Heart left ventricle (tissue), 16 donors: ENCODE measurements around the gene OR8B3. TPM values are rescaled to one million over a fixed set of nuclear protein-coding genes. Genes with fewer than 3 reads are reported as not detected.
"Not testable (repeated sequence)": the region's sequence is repeated elsewhere in the genome, so short reads cannot be mapped to it uniquely, and the experiment has no call there.

Experiments used
- ATAC-seq, 4 donors: fragments of 200-7000 bp; cut with Tn5 transposase; one replicate each; pipeline ENCODE4 v1.9.1; 2020 to 2022; ENCODE audit warnings: moderate library complexity in 4 of 4, mild to moderate bottlenecking in 3 of 4, moderate number of reproducible peaks in 1 of 4
- DNase-seq, 5 donors: peaks; one replicate each; pipeline ENCODE4 v3.0.0-alpha.2; 2020
- H3K27ac ChIP-seq, 12 donors: fragments of 200-600 bp; sonication (generic) in 4 of 12; one replicate each; pipeline versions ENCODE4 v1.5.0 to v1.8.0; 2016 to 2022; ENCODE audit warnings: mild to moderate bottlenecking in 2 of 12
- H3K27me3 ChIP-seq, 9 donors: fragments of 200-600 bp; sonication (generic) in 2 of 9; one replicate each; pipeline versions ENCODE4 v1.5.1 to v1.8.0; 2016 to 2022; ENCODE audit warnings: mild to moderate bottlenecking in 3 of 9
- H3K36me3 ChIP-seq, 9 donors: fragments of 200-600 bp; sonication (generic) in 2 of 9; one replicate each; pipeline versions ENCODE4 v1.5.0 to v1.8.0; 2018 to 2022; ENCODE audit warnings: mild to moderate bottlenecking in 2 of 9
- H3K4me1 ChIP-seq, 12 donors: fragments of 200-600 bp; sonication (generic) in 4 of 12; one replicate each; pipeline versions ENCODE4 v1.5.0 to v1.8.0; 2016 to 2022; ENCODE audit warnings: mild to moderate bottlenecking in 3 of 12
- H3K4me3 ChIP-seq, 12 donors: fragments of 200-600 bp; sonication (generic) in 4 of 12; one replicate each; pipeline versions ENCODE4 v1.5.0 to v1.8.0; 2017 to 2022; ENCODE audit warnings: mild to moderate bottlenecking in 9 of 12, moderate library complexity in 4 of 12
- H3K9me3 ChIP-seq, 12 donors: fragments of 200-600 bp; sonication (generic) in 4 of 12; one replicate each; pipeline versions ENCODE4 v1.5.0 to v1.8.0; 2016 to 2022; ENCODE audit warnings: mild to moderate bottlenecking in 1 of 12
- POLR2A ChIP-seq, 2 donors: fragments of 450-650 bp; IDR thresholded peaks; one replicate each; pipeline ENCODE4 v1.6.1; 2017; ENCODE audit warnings: antibody characterized with exemption in 2 of 2, mild to moderate bottlenecking in 2 of 2, moderate library complexity in 2 of 2
- WGBS, 4 donors: extraction: QIAGEN DNeasy Blood & Tissue Kit in 2 of 4; methylation state at CpG; one replicate each; pipeline versions ENCODE4 v1.1.5 to v1.1.7; 2013 to 2018; 5-methylcytosine and 5-hydroxymethylcytosine counted together
- intact Hi-C, 10 donors: fragments of 100-400 bp; cut with DNase I; formaldehyde crosslinking; loops; one replicate each; pipeline versions ENCODE4 v1.11.1 to v1.14.2; 2022
- polyA plus RNA-seq, 2 donors: library from polyadenylated mRNA; stranded (reverse); fragments of 200-250 nt; gene quantifications; one replicate each; pipeline ENCODE4 v1.2.3, GENCODE V29; 2013
- total RNA-seq, 9 donors: library from RNA; depleted of rRNA in 2 of 9; stranded (reverse); fragments of >200 nt in 2 of 9; fragmentation: NEBNext Ultra II Directional in 3 of 9; extraction: Animal tissue kit (Norgen Biotek cat#: 25700) in 3 of 9; gene quantifications; one replicate each; pipeline versions ENCODE4 v1.1.0 to v1.2.4, GENCODE V29; 2016 to 2023
- TF ChIP-seq, protein P1 (sequence below), 12 donors: fragments of 200-600 bp; sonication (generic) in 4 of 12; IDR thresholded peaks; one replicate each; pipeline versions ENCODE4 v1.5.0 to v1.8.0; 2018 to 2022; ENCODE audit warnings: antibody characterized with exemption in 12 of 12, mild to moderate bottlenecking in 5 of 12
- donor health status: ischemic (EF 13 %, LVEDD 7.1; RV severe dilation, severe dysfunction).
- donor health status: healthy with polysubstance abuse.
- donor health status: DM: no; HTN: yes; CAD: no.
- donor health status: DM: no; HTN: no; CAD: no.
- donor health status: ischemic (EF 25% LVEDD 6.9; RV normal size, moderate dysfunction).
- donor health status: ischemic (EF 25% LVEDD 5.7; RV mildly dilated, moderate dysfunction).
- donor health status: healthy.
- donor health status: DM: yes; HTN: yes; CAD: no.
- donor health status: ischemic (EF 35%, LVEDD 5.7; RV mildly dilated, moderate dysfunction).
- donor health status: nonischemic (EF 11% LVEDD 7.7; RV severe dilation, severe dysfunction).
- donor health status: DM: yes; HTN: yes; CAD: no.
- donor health status: PGD.
- donor health status: ischemic (EF 29% LVEDD 5.4; RV normal size, mild dysfunction).
- donor health status: nonischemic (EF 23%, LVEDD 6.1; RV moderate dilation, normal function).

OR8B3 gene
- total and polyA plus RNA-seq, 11 donors: not detected

DNA sequence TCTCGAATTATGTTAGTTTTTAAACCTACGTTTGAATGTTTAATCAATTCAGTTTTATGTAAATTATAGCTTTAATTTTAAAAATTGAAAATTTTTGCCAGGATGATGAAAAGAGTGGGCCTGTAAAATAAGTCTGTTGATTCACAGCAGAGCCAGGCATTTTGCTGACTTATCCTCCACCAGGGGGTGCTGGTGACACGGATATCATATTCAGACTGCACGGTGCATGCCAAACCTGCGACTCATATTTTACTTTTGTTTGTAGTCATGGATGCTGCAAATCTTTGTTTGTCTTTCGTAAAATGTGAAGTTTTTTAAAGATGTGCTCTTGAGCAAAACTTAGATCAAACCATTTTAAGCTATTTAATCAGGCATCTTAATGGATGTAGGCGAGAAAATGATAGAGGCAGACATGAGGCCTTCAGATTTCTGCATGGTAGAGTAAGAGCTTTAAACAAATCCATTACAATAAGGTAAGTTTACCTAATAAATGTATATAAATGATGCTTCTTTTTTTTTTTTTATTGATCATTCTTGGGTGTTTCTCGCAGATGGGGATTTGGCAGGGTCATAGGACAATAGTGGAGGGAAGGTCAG is 3.6 kb upstream of the OR8B3 start:
- WGBS, 4 donors: 36 to 50% (median 44%) methylated on average over 8 of the region's 8 CpGs
- peak in 4 of 5 donors; percentile 31 to 54 (median 40) for DNase-seq
- Histone ChIP-seq H3K36me3 (no peaks in the 10 kb centered on the region), H3K27me3 (no peaks in the 10 kb centered on the region), H3K9me3 (no peaks in the 10 kb centered on the region), H3K4me3 (no peak overlapping the region), H3K27ac (no peak overlapping the region), H3K4me1 (no peaks in the 10 kb centered on the region)
- peak in 1 of 4 donors; percentile 43 for ATAC-seq
- intact Hi-C loops: no loop called here
- TF ChIP-seq, protein P1, sequence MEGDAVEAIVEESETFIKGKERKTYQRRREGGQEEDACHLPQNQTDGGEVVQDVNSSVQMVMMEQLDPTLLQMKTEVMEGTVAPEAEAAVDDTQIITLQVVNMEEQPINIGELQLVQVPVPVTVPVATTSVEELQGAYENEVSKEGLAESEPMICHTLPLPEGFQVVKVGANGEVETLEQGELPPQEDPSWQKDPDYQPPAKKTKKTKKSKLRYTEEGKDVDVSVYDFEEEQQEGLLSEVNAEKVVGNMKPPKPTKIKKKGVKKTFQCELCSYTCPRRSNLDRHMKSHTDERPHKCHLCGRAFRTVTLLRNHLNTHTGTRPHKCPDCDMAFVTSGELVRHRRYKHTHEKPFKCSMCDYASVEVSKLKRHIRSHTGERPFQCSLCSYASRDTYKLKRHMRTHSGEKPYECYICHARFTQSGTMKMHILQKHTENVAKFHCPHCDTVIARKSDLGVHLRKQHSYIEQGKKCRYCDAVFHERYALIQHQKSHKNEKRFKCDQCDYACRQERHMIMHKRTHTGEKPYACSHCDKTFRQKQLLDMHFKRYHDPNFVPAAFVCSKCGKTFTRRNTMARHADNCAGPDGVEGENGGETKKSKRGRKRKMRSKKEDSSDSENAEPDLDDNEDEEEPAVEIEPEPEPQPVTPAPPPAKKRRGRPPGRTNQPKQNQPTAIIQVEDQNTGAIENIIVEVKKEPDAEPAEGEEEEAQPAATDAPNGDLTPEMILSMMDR (IDR thresholded peaks at IDR 0.05): peak; percentile 36 to 80 (median 64)
- TF ChIP-seq POLR2A (IDR thresholded peaks at IDR 0.05): no peak

DNA sequence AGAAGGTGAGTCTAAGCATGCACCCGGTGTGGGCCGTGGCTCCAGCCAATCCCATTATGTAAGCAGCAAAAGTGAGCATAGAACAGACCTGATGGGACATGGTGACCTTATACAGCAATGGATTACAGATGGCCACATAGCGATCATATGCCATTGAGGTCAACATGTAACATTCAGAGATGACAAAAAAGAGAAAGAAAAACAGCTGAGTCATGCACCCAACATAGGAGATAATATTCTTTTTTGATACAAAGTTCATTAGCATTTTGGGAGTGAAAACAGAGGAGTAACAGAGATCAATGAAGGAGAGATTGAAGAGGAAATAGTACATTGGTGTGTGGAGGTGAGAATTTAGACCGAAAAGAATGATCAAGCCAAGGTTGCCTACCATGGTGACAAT is 2.0 kb downstream of the OR8B3 start:
- H3K27me3 ChIP-seq, ATAC-seq, intact Hi-C loops, H3K36me3 ChIP-seq, H3K9me3 ChIP-seq, H3K4me3 ChIP-seq, H3K4me1 ChIP-seq, H3K27ac ChIP-seq, DNase-seq: not testable (repeated sequence)
- WGBS, 4 donors: 78 to 97% (median 89%) methylated on average over 2 to 3 of the region's 4 CpGs

DNA sequence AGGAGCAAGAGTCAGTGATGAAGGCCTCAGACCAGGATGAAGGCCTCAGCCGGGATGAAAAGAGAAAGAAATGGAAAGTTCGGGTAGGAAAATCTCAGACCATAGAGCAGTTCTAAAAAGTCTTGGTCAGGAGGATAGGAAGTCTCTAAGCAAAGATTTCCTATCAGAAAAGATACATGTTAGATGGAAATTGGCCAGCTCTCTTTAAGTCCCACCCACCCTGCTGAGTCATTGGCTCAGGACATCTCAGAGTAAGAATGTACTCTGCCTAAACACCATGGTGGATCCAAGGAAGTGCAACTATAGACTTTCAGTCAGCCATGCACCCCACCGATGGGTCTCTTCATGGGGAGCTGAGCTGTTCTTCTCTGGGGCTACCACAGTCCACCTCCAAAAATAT is 4.4 kb downstream of the OR8B3 start:
- 62 to 85% (median 80%) methylated on average over 3 of the region's 3 CpGs for WGBS, 4 donors
- TF ChIP-seq POLR2A (IDR thresholded peaks at IDR 0.05): no peak
- TF ChIP-seq, protein P1 (IDR thresholded peaks at IDR 0.05): no peak
- Histone ChIP-seq H3K9me3 (no peaks in the 10 kb centered on the region), H3K36me3 (no peaks in the 10 kb centered on the region), H3K4me1 (no peaks in the 10 kb centered on the region), H3K27me3 (no peaks in the 10 kb centered on the region), H3K4me3 (no peak overlapping the region), H3K27ac (no peak overlapping the region)
- DNase-seq (no peak), ATAC-seq (no peak)
- intact Hi-C loops: no loop called here

DNA sequence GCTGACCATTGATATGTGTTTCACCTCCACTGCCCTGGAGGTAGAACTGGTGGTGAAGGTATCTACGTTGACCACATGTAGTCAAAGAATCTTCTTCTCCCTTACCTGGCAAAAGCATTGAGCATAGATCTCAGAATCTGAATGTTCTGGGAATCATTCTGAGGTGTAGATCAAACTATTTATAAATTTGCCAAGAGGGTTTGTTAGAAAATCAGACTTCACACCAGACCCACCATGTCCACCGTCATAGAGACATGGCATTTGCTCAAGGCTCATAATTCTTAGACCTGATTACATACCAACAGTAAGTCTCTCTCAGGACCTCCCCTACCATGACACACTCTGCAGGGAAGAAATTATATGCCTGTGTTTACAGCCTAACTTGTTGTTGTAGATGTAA is 14.4 kb downstream of the OR8B3 start, which contains the start of gene OR8B2:
Gene OR8B2 (minus strand): TSS at position 101 of the 400 bp plus-strand sequence. CDS start 1,156 bp downstream, outside the sequence.
- WGBS, 4 donors: 85 to 90% (median 87%) methylated on average over 2 of the region's 2 CpGs
- Histone ChIP-seq H3K9me3 (no peaks in the 10 kb centered on the region), H3K4me1 (no peaks in the 10 kb centered on the region), H3K27ac (no peak within 1 kb of the TSS), H3K4me3 (no peak within 1 kb of the TSS), H3K36me3 (no peaks in the 10 kb centered on the region), H3K27me3 (no peaks in the 10 kb centered on the region)
- DNase-seq: no peak
- intact Hi-C loops: no loop called here
- TF ChIP-seq, protein P1 (IDR thresholded peaks at IDR 0.05): no peak
- no peak for TF ChIP-seq POLR2A (IDR thresholded peaks at IDR 0.05)
- no peak for ATAC-seq

DNA sequence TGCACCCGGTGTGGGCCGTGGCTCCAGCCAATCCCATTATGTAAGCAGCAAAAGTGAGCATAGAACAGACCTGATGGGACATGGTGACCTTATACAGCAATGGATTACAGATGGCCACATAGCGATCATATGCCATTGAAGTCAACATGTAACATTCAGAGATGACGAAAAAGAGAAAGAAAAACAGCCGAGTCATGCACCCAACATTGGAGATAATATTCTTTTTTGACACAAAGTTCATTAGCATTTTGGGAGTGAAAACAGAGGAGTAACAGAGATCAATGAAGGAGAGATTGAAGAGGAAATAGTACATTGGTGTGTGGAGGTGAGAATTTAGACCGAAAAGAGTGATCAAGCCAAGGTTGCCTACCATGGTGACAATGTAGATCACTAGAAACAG is 16.0 kb downstream of the OR8B3 start:
- DNase-seq, ATAC-seq, H3K36me3 ChIP-seq, H3K27me3 ChIP-seq, H3K27ac ChIP-seq, intact Hi-C loops, H3K4me3 ChIP-seq, H3K9me3 ChIP-seq, H3K4me1 ChIP-seq: not testable (repeated sequence)
- WGBS, 4 donors: 85 to 89% (median 87%) methylated on average over 4 of the region's 6 CpGs
